H1 (cell line): ENCODE measurements around the gene SLC6A19. TPM values are rescaled to one million over a fixed set of nuclear protein-coding genes. Genes with fewer than 3 reads are reported as not detected.

Experiments used
- polyA plus RNA-seq, 7 experiments: library from polyadenylated mRNA; depleted of rRNA in 3 of 7; stranded (reverse) in 5 of 7; unstranded in 2 of 7; fragments of >200 nt in 5 of 7; fragments of 200-250 nt in 2 of 7; gene quantifications; 1 replicate in 5 of 7; 2 replicates in 1 of 7; 4 replicates in 1 of 7; pipeline versions ENCODE4 v1.2.1 to v1.2.3, GENCODE V29; 2011 to 2013; ENCODE audit warnings: missing spikeins in 2 of 7, mixed read lengths in 2 of 7
- total RNA-seq: library from RNA; stranded (reverse); fragmentation: NEBNext Ultra II Directional; extraction: Animal tissue kit (Norgen Biotek cat#: 25700); gene quantifications from 2 replicates; pipeline ENCODE4 v1.2.1, GENCODE V29; 2021

Gene SLC6A19
- total and polyA plus RNA-seq, 2 of the 8 experiments (the other 6 are each of a cell fraction or from before 2014, with no cell fraction given), result 0.02 TPM; not detected in 1

Other genes starting within 250 kb of the SLC6A19 start
- 6.3 and 7.9 TPM in 2 replicates for gene NKD2, start 192.8 kb upstream of the SLC6A19 start, total RNA-seq
- 5.5 and 7.8 TPM in 2 replicates for gene NKD2, start 192.8 kb upstream of the SLC6A19 start, polyA plus RNA-seq (2011; rRNA removed)
- gene SLC12A7, start 89.5 kb upstream of the SLC6A19 start, total RNA-seq, result 38.6 and 39.7 TPM in 2 replicates
- gene SLC12A7, start 89.5 kb upstream of the SLC6A19 start, polyA plus RNA-seq (2011; rRNA removed), result 23.5 and 37.5 TPM in 2 replicates
- gene SLC6A18, start 23.8 kb downstream of the SLC6A19 start, total RNA-seq, result not detected in 2 replicates
- gene SLC6A18, start 23.8 kb downstream of the SLC6A19 start, polyA plus RNA-seq (2011; rRNA removed), result 0.03 TPM in 1 of 2 replicates, not detected in the other
- 21.0 and 23.1 TPM in 2 replicates for gene TERT, start 93.5 kb downstream of the SLC6A19 start, total RNA-seq
- gene TERT, start 93.5 kb downstream of the SLC6A19 start, polyA plus RNA-seq (2011; rRNA removed), result 13.1 and 23.0 TPM in 2 replicates
- 102 and 109 TPM in 2 replicates for gene CLPTM1L, start 143.5 kb downstream of the SLC6A19 start, total RNA-seq
- gene CLPTM1L, start 143.5 kb downstream of the SLC6A19 start, polyA plus RNA-seq (2011; rRNA removed), result 119 and 122 TPM in 2 replicates
- gene SLC6A3, start 243.8 kb downstream of the SLC6A19 start, total RNA-seq, result 0.46 and 0.48 TPM in 2 replicates
- 0.86 and 0.91 TPM in 2 replicates for gene SLC6A3, start 243.8 kb downstream of the SLC6A19 start, polyA plus RNA-seq (2011; rRNA removed)